Neuron (in vitro differentiated cells): ENCODE measurements around the gene TMEM38A.

Source experiments
- H2AFZ ChIP-seq: one replicate; pipeline ENCODE4 v1.6.1; 2013; ENCODE audit warnings: low read depth, mild to moderate bottlenecking, inconsistent platforms, low read length, moderate library complexity
- H3K27me3 ChIP-seq: one replicate; pipeline ENCODE4 v1.6.1; 2013; ENCODE audit warnings: low read length; ENCODE audit not compliant: insufficient read depth
- H3K36me3 ChIP-seq: one replicate; pipeline ENCODE4 v1.6.1; 2013; ENCODE audit warnings: low read length; ENCODE audit not compliant: insufficient read depth
- H3K4me1 ChIP-seq: one replicate; pipeline ENCODE4 v1.6.1; 2013; ENCODE audit warnings: low read length; ENCODE audit not compliant: insufficient read depth
- H3K4me3 ChIP-seq: 2 replicates; pipeline ENCODE4 v1.5.1; 2013; ENCODE audit warnings: mild to moderate bottlenecking, low read length, moderate library complexity
- H3K9me3 ChIP-seq: one replicate; pipeline ENCODE4 v1.6.1; 2013; ENCODE audit warnings: low read length

Gene TMEM38A

DNA sequence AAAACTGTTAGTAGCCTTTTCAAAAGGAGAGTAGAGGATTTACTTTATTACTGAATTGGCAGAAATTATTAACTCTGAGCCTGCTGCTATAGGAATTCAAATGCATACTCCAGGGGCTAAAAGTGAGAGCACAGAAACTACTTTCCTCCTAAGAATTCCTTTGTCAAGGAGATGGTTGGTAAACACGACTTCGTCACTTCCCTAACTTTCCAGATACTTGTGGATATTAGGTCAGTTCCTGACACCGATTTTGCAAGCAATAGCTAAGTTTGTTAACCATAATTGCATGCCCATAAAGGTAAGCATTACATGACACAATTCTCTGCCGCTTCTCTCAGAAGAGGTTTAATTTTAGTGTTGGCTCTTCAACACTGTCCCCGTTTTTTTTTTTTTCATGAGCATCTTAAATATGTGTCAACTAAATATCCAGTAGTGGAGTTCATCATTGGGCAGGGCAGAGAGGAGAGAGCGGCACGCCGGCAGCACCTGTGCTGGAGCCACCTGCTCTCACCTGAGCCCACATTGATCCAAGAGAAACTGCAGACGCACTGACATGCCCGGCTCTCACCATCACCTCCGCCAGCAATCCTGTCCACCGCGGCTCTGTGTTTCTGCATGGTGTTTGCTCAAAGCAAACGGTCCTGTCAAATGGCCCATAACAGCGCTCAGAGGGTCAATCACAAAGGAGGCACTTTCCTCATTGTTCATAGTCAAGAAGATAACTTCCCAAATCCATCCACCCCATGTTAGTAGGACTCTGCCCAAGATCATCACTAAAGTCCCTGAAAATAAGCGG is 35.6 kb upstream of the TMEM38A start:
- Histone ChIP-seq H3K4me3 (no peak overlapping the region), H2AFZ (no peak overlapping the region), H3K36me3 (peaks cover 12% of the 10 kb centered on the region), H3K4me1 (peaks cover 17% of the 10 kb centered on the region), H3K9me3 (no peaks in the 10 kb centered on the region), H3K27me3 (no peaks in the 10 kb centered on the region)

GRCh38 chr19:16626796-16627192 is 34.1 kb upstream of the TMEM38A start:
- no peaks in the 10 kb centered on the region for H3K27me3 ChIP-seq
- peaks cover 14% of the 10 kb centered on the region for H3K36me3 ChIP-seq
- H3K9me3 ChIP-seq, result no peaks in the 10 kb centered on the region
- no peak overlapping the region for H2AFZ ChIP-seq
- peak overlapping the region; percentile 84 for H3K4me3 ChIP-seq
- peaks cover 17% of the 10 kb centered on the region for H3K4me1 ChIP-seq

DNA sequence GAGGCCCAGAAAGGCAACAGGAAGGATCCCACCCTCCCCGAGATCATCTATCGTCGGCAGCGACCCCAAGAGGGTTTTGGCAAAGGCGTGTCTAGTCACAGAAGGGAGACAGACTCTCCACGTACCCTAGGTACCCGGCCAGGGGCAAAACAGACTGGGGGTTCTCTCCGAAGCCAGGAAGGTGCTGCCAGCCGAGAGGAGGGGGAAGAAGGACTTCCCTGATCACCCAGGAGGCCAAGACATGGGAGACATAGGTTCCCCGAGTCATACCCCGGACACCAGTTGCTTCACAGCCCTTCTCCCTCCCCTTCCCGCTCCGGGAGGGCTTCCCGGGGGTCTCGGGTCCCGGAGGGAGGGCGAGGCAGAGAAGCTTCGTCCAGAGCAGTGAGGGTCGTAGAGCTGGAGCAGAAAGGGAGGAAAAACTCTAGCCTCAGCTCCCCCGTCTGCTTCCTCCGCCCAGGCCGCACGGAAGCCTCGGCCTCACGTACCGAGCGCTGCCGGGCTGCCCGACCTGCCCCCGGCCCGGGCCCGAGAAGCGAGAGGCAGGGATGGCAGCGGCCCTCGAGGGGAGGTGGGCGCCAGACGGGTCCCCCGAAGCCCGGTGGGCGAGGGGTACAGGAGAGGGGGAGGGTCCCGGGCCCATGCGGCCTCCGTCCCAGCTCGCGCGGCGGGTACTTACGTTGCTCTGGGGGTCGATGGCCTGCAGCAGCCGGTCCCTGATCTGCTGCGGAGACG is 33.6 kb upstream of the TMEM38A start:
- no peaks in the 10 kb centered on the region for H3K9me3 ChIP-seq
- H3K4me1 ChIP-seq, result peaks cover 17% of the 10 kb centered on the region
- H3K4me3 ChIP-seq, result peak overlapping the region; percentile 84
- H3K27me3 ChIP-seq, result no peaks in the 10 kb centered on the region
- peaks cover 14% of the 10 kb centered on the region for H3K36me3 ChIP-seq
- H2AFZ ChIP-seq, result no peak overlapping the region

GRCh38 chr19:16627928-16628182 is 33.1 kb upstream of the TMEM38A start:
- peak overlapping the region; percentile 84 for H3K4me3 ChIP-seq
- H2AFZ ChIP-seq, result no peak overlapping the region

DNA sequence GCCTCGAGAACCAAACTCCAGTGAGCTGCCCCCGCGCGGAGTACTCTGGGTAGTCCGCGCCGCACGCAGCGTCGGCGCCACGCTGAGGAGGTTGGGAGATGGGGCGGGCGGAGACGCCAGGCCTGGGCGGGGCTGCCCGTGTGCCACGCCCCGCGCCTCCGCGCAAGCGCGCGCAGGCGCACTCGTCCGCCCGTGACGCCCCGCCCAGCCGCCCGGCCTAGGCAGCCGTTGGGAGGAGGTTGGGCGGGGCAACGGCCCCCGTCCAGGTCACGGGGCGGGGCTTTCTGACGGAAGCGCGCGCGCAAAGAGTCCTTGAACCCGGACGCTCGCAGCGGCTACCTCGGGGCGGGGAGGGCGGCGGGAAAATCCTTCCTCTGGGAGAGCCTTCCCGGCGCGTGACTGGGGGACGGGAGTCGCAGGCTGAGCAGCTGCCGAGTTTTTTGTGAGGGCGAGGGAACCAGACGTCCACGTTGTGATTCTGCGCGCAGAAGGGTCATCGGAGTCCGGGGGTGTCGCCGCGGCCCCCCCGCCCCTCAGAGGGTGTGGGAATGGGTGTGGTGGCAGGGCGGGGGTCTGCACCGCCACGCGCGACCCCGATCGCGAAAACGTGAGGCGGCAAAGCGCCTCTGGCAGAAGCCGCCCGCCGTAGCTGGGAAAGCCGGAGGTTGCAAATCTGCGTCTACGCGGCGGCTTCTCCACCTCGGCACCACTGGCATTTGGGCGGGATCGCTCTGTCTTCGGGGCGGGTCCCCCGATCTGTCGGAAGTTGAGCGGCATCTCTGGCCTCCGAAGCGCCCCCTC is 32.6 kb upstream of the TMEM38A start, which contains the start of gene MED26:
Gene MED26 (minus strand): TSS at position 22 of the 801 bp plus-strand sequence. CDS start 261 bp downstream, outside the sequence.
- H2AFZ ChIP-seq, result peak within 1 kb of the TSS; percentile 95
- no peaks in the 10 kb centered on the region for H3K9me3 ChIP-seq
- H3K27me3 ChIP-seq, result no peaks in the 10 kb centered on the region
- H3K36me3 ChIP-seq, result peaks cover 18% of the 10 kb centered on the region
- H3K4me1 ChIP-seq, result peaks cover 17% of the 10 kb centered on the region
- H3K4me3 ChIP-seq, result peak within 1 kb of the TSS; percentile 95

More at GRCh38 chr19:16627928-16628182, 33.1 kb upstream of the TMEM38A start:
- Histone ChIP-seq H3K9me3 (no peaks in the 10 kb centered on the region), H3K4me1 (peaks cover 17% of the 10 kb centered on the region), H3K27me3 (no peaks in the 10 kb centered on the region), H3K36me3 (peaks cover 16% of the 10 kb centered on the region)

DNA sequence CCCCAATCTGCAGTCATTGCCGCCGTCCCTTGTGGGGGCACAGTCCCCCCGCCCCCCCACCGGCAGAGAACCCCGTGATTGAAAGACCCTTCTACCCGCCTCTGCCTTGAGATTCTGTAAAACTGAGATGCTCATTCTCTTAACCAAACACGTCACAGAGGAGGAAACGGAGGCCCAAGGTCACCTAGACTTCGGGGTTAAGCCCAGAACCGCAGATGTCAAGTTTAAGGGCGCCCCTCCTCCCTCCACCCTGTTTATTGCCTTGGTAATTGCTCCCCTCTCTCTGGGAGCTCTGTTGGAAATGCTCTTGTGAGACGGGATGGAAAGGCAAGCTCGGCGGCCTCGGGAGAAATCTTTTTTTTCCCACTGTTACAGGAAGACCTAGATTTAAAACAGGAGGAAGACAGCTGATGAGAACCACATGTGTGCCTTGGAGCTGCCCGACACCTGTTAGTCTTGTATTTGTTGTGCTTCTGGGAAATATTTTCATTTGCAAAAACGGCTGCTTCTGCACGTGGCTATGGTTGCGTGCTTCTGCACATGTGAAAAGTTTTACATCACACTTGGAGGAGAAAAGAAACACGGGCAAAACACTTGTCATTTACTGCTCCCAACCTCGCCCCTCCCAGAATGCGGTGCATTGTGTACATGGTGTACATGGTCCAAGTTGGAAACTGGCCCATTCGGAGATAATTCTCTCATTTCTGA is 31.8 kb upstream of the TMEM38A start:
- Histone ChIP-seq H3K4me3 (peak overlapping the region; percentile 95), H3K27me3 (no peaks in the 10 kb centered on the region), H3K36me3 (peaks cover 15% of the 10 kb centered on the region), H3K4me1 (peaks cover 17% of the 10 kb centered on the region), H3K9me3 (no peaks in the 10 kb centered on the region), H2AFZ (peak overlapping the region; percentile 95)

DNA sequence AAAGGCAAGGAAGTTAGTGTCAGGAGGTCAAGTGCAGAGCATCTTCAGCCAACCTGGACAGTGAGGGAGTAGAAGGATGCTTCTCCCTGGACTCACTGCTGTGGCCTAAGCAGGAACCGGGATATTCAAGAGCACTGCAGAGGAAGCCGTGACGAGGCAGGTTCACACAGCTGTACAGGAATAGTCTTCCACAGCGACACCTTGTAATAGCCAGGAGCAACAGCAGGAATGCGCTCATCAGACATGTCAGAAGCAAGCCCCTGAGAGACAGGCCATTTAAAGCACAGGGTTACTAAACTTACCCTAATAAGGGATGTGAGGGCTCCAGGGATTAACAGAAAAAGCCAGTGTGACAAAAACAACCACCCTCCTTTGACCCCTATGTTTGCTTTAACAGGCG is 29.5 kb upstream of the TMEM38A start:
- Histone ChIP-seq H3K4me3 (no peak overlapping the region), H3K27me3 (no peaks in the 10 kb centered on the region), H3K4me1 (peaks cover 9% of the 10 kb centered on the region), H2AFZ (no peak overlapping the region), H3K36me3 (peaks cover 14% of the 10 kb centered on the region), H3K9me3 (no peaks in the 10 kb centered on the region)

DNA sequence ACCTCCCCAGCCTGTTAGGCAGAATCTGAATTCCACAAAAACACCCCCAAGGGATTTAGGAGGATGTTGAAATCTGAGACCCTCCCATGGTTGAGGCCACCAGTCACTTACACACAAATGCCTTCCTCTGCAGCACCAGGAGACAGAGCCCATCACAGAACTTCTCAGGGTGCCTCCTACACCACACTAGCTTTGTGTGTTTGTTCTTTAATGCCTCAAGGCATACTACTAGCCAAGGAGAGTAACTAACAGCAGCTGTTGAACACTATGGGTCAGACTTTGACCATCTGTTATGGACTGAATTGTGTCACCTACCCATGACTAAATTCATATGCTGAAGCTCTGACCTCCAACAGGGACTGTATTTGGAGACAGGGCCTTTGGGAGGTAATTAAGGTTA is 23.4 kb upstream of the TMEM38A start:
- Histone ChIP-seq H3K4me3 (no peak overlapping the region), H3K27me3 (no peaks in the 10 kb centered on the region), H3K9me3 (no peaks in the 10 kb centered on the region), H2AFZ (no peak overlapping the region), H3K36me3 (peaks cover 50% of the 10 kb centered on the region), H3K4me1 (no peaks in the 10 kb centered on the region)

GRCh38 chr19:16638666-16639065 is 22.3 kb upstream of the TMEM38A start:
- H3K9me3 ChIP-seq, result no peaks in the 10 kb centered on the region
- no peak overlapping the region for H2AFZ ChIP-seq
- H3K4me1 ChIP-seq, result no peaks in the 10 kb centered on the region
- no peak overlapping the region for H3K4me3 ChIP-seq
- peaks cover 55% of the 10 kb centered on the region for H3K36me3 ChIP-seq
- H3K27me3 ChIP-seq, result no peaks in the 10 kb centered on the region

GRCh38 chr19:16640951-16641350 is 20.0 kb upstream of the TMEM38A start:
- Histone ChIP-seq H3K9me3 (no peaks in the 10 kb centered on the region), H2AFZ (no peak overlapping the region), H3K27me3 (no peaks in the 10 kb centered on the region), H3K4me1 (no peaks in the 10 kb centered on the region), H3K4me3 (no peak overlapping the region), H3K36me3 (peaks cover 66% of the 10 kb centered on the region)

GRCh38 chr19:16641695-16642094 is 19.2 kb upstream of the TMEM38A start:
- no peak overlapping the region for H2AFZ ChIP-seq
- H3K4me3 ChIP-seq, result no peak overlapping the region
- no peaks in the 10 kb centered on the region for H3K4me1 ChIP-seq
- H3K27me3 ChIP-seq, result no peaks in the 10 kb centered on the region
- H3K9me3 ChIP-seq, result no peaks in the 10 kb centered on the region
- H3K36me3 ChIP-seq, result peaks cover 71% of the 10 kb centered on the region

- Histone ChIP-seq H2AFZ (no peak overlapping the region), H3K9me3 (no peaks in the 10 kb centered on the region), H3K27me3 (no peaks in the 10 kb centered on the region), H3K4me1 (no peaks in the 10 kb centered on the region), H3K4me3 (no peak overlapping the region), H3K36me3 (peaks cover 74% of the 10 kb centered on the region)
These were observed 15.8 kb upstream of the TMEM38A start for GRCh38 chr19:16645140-16645539.
